ENCODE measurements around the gene STYXL2. TPM values are rescaled to one million over a fixed set of nuclear protein-coding genes. Genes with fewer than 3 reads are reported as not detected.

The STYXL2 gene
- total RNA-seq, 4 donors from 2014 or later: 63.7 to 159 (median 89.1) TPM

DNA sequence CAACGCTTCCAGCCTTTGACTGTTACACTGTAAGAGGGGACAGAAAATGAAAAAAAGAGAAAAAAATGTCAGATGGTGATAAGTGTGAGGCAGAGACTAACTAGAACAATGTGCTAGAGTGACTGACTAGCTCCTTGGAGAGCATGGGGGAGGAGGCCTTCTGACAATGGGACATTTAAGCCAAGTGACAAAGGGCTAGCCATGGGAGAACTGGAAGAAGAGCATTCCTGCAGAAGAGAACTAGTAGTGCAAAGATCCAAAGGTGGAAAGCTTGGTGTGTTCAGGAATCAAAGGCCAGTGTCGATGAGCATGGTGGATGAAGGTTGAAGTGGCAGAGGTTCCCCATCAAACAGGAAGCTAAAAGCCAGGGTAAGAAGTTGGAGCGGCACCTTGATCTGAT is 25.8 kb downstream of the STYXL2 start:
- peaks cover 0 to 59% of the 10 kb centered on the region in 2 donors for H3K36me3 ChIP-seq
- H3K27ac ChIP-seq: peak overlapping the region; percentile 38 to 83 (median 70)
- no peaks in the 10 kb centered on the region for H3K27me3 ChIP-seq
- TF ChIP-seq, protein P1, sequence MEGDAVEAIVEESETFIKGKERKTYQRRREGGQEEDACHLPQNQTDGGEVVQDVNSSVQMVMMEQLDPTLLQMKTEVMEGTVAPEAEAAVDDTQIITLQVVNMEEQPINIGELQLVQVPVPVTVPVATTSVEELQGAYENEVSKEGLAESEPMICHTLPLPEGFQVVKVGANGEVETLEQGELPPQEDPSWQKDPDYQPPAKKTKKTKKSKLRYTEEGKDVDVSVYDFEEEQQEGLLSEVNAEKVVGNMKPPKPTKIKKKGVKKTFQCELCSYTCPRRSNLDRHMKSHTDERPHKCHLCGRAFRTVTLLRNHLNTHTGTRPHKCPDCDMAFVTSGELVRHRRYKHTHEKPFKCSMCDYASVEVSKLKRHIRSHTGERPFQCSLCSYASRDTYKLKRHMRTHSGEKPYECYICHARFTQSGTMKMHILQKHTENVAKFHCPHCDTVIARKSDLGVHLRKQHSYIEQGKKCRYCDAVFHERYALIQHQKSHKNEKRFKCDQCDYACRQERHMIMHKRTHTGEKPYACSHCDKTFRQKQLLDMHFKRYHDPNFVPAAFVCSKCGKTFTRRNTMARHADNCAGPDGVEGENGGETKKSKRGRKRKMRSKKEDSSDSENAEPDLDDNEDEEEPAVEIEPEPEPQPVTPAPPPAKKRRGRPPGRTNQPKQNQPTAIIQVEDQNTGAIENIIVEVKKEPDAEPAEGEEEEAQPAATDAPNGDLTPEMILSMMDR (IDR thresholded peaks at IDR 0.05 in 4 of 5, conservative IDR thresholded peaks at IDR 0.05 in 1 of 5): no peak
- TF ChIP-seq POLR2A (IDR thresholded peaks at IDR 0.05): no peak
- no peak overlapping the region for H3K4me3 ChIP-seq
- DNase-seq (no peak), ATAC-seq (no peak)
- peaks cover 11 to 31% of the 10 kb centered on the region in 2 donors for H3K4me1 ChIP-seq
- in situ Hi-C loops (cut with MboI; ENCODE audit: low sequenced_read_pairs in 4 of 4): loop anchor here in 1 of 4 donors (10.0 kb wide), 1 partner anchor 55 kb away; no protein-coding TSS in a partner anchor
- no peaks in the 10 kb centered on the region for H3K9me3 ChIP-seq
- intact Hi-C loops (cut with DNase I; ENCODE audit: low total_unique reads): loop anchor here (5.0 kb wide), 1 partner anchor 37 kb away; no protein-coding TSS in a partner anchor

DNA sequence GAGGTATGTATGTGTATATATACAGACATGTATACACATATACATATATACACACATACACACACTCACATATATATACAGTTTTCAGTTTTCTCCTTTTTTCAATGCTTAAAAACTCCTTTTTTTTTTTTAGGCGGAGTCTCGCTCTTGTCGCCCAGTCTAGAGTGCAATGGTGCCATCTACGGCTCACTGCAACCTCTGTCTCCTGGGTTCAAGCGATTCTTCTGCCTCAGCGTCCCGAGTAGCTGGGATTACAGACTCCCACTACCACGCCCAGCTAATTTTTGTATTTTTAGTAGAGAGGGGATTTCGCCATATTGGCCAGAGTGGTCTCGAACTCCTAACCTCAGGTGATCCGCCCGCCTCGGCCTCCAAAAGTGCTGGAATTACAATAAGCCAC is 27.0 kb downstream of the STYXL2 start:
- Histone ChIP-seq H3K27me3 (no peaks in the 10 kb centered on the region), H3K27ac (peak overlapping the region in 2 of 4 donors; percentile 57 to 74), H3K9me3 (no peaks in the 10 kb centered on the region), H3K36me3 (peaks cover 0 to 70% of the 10 kb centered on the region in 2 donors), H3K4me1 (peaks cover 10 to 26% of the 10 kb centered on the region in 2 donors), H3K4me3 (peak overlapping the region in 1 of 4 donors; percentile 8)
- intact Hi-C loops (cut with DNase I; ENCODE audit: low total_unique reads): no loop called here
- TF ChIP-seq, protein P1 (IDR thresholded peaks at IDR 0.05 in 4 of 5, conservative IDR thresholded peaks at IDR 0.05 in 1 of 5): no peak
- no peak for TF ChIP-seq POLR2A (IDR thresholded peaks at IDR 0.05)
- in situ Hi-C loops (cut with MboI; ENCODE audit: low sequenced_read_pairs in 4 of 4): loop anchor here in 1 of 4 donors (10.0 kb wide), 1 partner anchor 56 kb away; no protein-coding TSS in a partner anchor
- DNase-seq: no peak
- no peak for ATAC-seq

DNA sequence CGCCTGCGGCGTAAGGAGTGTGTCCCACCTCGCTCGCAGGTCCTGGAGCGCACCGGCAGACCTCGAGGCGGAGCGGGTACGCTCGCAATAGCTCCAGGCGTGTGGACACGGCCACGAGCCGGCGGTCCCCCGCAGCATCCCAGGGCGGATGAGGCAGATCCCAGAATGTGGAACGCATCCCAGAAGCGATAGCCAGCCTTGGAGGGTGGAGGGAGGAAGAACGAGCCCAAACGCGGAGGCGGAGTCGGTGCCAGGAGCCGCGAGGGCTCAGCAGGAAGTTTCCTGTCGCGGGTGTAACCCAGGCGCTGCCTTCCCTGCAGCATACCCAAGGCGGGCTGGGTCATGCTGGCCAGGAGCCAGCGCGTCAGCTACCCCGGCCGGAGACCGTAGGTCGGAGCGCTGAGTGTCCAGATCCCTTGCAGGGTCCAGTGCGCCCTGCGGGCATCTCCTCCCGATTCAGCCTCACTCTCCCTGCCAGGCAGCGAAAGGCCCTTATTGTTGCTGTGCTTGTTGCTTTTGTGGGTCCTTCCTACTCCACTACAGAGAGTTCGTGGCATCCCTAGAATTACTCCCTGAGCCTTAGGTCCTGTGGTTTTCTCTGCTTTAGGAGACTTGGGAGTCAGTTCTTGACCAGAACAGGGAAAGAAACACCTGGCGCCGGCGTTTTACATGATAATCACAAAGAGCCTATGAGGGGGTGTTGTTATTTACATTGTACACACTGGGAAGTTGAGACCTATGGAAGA is 27.7 kb downstream of the STYXL2 start:
- TF ChIP-seq POLR2A (IDR thresholded peaks at IDR 0.05): no peak
- TF ChIP-seq, protein P1 (IDR thresholded peaks at IDR 0.05 in 4 of 5, conservative IDR thresholded peaks at IDR 0.05 in 1 of 5): no peak
- no peaks in the 10 kb centered on the region for H3K27me3 ChIP-seq
- in situ Hi-C loops (cut with MboI; ENCODE audit: low sequenced_read_pairs in 4 of 4) (loop anchor here in 1 of 4 donors (10.0 kb wide), 1 partner anchor 57 kb away; no protein-coding TSS in a partner anchor), intact Hi-C loops (cut with DNase I; ENCODE audit: low total_unique reads) (no loop called here)
- peak overlapping the region in 1 of 4 donors; percentile 8 for H3K4me3 ChIP-seq
- no peaks in the 10 kb centered on the region for H3K9me3 ChIP-seq
- H3K36me3 ChIP-seq: peaks cover 0 to 76% of the 10 kb centered on the region in 2 donors
- DNase-seq (no peak), ATAC-seq (no peak)
- H3K27ac ChIP-seq: peak overlapping the region; percentile 32 to 74 (median 53)
- peaks cover 6 to 20% of the 10 kb centered on the region in 2 donors for H3K4me1 ChIP-seq

DNA sequence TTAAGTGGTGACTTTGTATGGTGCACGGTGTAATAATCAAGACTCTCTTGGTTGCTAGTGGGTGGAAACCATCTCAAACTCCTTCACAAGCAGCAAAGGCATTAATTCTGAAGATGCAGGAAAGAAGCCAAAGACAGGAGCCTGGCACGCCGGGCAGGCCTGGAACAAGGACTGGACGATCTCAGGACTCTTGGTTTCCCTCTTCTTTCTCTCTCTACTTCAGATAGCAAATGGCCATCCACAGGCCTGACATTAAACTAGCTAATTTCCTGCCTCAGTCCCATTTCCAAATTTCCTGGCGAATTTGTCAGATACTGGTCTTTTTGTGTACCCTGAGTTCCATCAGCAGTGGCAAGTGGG is 28.2 kb downstream of the STYXL2 start:
- TF ChIP-seq, protein P1 (IDR thresholded peaks at IDR 0.05 in 4 of 5, conservative IDR thresholded peaks at IDR 0.05 in 1 of 5): no peak
- no peak for TF ChIP-seq POLR2A (IDR thresholded peaks at IDR 0.05)
- in situ Hi-C loops (cut with MboI; ENCODE audit: low sequenced_read_pairs in 4 of 4) (loop anchor here in 1 of 4 donors (10.0 kb wide), 1 partner anchor 57 kb away; no protein-coding TSS in a partner anchor), intact Hi-C loops (cut with DNase I; ENCODE audit: low total_unique reads) (no loop called here)
- no peak for DNase-seq
- Histone ChIP-seq H3K9me3 (no peaks in the 10 kb centered on the region), H3K27ac (peak overlapping the region; percentile 32 to 74 (median 53)), H3K27me3 (no peaks in the 10 kb centered on the region), H3K4me1 (peaks cover 6 to 17% of the 10 kb centered on the region in 2 donors), H3K4me3 (no peak overlapping the region), H3K36me3 (peaks cover 0 to 78% of the 10 kb centered on the region in 2 donors)
- no peak for ATAC-seq
